Stimulated activated CD8-positive, alpha-beta memory T cell treated with anti-CD3 and anti-CD28 coated beads, Interleukin-7, amount 100 ng/mL, for 1 hour (primary cell): ENCODE data around the gene RABL6.
"Not testable (repeated sequence)": the region's sequence is repeated elsewhere in the genome, so short reads cannot be mapped to it uniquely, and the experiment has no call there.

ENCODE experiments used
- DNase-seq, 2 donors: peaks; one replicate each; pipeline ENCODE4 v3.0.0-alpha.2; 2020; ENCODE audit warnings: low read depth in 2 of 2

Gene RABL6

DNA sequence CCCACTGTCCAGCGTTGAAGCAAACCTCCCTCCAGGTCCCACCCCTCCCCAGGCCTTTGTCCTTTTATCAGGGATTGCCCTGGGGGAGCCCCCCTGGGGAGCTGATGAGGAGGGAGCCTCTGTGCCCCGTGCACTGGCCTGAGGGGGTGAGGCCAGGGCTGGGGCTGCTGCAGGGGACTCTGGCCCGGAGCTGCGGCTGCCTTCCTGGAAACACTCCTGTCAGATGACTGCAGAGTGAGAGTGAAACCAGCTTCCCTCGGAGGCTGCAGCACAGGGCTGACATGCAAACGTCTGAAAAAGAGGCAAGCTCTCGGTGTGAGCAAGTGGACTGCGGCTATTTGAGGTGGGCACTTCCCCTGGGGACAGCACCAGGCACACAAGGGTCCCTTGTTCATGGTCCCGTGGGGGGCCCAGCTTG, 74.0 kb downstream of the RABL6 start:
- no peak for DNase-seq

DNA sequence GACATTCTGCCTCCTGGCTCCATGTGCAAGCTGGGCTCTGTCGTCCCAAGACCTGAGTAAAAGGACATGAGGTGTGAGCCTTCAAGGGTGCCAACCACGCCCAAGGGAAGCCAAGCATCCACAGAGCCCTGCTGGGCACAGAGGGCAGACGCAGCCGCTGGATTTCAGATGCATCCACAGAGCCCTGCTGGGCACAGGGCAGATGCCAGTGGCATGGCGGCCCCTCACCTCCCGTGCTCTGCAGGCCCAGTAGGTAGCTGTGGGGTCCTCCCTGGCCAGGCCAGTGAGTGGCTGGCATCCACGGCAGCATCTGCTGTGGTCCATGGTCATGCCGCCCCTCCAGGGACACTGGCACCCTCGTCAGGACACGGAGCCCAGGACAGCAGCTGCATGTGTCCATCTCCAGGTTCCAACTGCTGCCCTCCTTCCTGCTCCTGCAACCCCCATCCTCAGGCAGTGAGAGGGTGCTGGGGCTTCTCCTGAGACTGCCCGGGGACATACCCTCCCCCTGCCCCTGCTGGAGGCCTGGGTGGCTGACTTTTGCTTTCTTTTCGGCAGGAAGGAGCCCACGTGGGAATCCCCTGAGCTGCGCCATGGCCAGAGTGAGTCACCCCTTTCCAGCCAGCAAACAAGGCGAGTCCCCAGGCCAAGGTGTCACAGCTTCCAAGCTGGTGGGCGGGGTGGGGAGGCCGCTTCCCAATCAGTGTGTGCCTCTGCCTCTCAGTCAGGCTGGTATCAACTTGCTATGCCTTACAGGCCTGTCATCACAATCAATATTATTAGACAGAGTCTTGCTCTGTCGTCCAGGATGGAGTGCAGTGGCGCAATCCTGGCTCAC, 74.6 kb downstream of the RABL6 start:
- peak; percentile 71 to 80 for DNase-seq

DNA sequence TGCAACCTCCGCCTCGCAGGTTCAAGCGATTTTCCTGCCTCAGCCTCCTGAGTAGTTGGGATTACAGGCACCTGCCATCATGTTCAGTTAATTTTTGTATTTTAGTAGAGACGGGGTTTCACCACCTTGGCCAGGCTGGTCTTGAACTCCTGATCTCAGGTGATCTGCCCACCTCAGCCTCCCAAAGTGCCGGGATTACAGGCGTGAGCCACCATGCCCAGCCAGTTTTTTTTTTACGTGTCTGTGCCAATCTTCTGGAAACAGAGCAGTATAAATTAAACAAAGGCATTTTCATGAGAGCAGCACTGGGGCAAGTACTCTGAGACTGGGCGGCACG, 75.2 kb downstream of the RABL6 start:
- DNase-seq = not testable (repeated sequence)

DNA sequence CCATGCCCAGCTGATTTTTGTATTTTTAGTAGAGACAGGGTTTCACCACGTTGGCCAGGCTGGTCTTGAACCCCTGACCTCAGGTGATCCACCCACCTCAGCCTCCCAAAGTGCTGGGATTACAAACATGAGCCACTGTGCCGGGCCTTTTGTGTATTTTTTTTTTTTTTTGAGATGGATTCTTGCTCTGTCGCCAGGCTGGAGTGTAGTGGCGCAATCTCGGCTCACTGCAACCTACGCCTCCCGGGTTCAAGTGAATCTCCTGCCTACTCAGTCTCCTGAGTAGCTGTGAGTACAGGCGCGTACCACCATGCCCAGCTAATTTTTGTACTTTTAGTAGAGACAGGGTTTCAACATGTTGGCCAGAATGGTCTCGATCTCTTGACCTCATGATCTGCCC, 75.9 kb downstream of the RABL6 start:
- not testable (repeated sequence) for DNase-seq

DNA sequence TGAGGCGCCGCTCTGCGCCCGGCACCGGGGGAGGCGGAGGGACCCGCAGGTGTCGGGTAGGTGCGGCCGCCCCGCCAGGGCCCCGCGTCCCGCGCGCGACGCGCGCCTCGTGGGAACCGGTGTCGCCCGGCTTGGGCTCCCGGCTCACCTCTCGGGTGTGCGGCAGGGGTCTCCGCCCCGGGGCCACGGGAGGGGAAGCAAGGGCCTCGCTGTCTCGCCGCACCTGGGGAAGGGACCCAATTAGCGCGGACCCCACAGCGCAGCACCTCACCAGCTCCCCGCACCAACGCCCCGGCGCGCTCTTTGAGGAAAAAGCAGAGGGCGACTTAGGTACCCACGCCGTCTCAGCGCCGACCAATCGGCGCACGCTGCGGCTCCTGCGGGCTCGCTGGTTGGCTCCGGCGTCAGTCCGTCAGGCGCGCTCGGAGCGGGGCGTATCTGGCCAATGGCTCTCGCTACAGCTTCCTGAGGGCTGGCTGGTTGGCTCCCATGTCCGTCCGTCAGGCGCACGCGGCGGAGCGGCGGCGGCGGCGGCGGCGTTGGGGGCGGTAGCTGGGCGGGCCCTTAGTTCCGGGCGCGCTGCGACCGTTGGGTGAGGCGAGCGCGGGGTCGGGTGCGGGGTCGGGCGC, 78.3 kb downstream of the RABL6 start, which contains the start of gene TRAF2:
Gene TRAF2, plus strand, starts transcription at position 567 of the 629 bp plus-strand sequence. CDS start 12,225 bp downstream, outside the sequence.
- peak; percentile 94 to 95 for DNase-seq

DNA sequence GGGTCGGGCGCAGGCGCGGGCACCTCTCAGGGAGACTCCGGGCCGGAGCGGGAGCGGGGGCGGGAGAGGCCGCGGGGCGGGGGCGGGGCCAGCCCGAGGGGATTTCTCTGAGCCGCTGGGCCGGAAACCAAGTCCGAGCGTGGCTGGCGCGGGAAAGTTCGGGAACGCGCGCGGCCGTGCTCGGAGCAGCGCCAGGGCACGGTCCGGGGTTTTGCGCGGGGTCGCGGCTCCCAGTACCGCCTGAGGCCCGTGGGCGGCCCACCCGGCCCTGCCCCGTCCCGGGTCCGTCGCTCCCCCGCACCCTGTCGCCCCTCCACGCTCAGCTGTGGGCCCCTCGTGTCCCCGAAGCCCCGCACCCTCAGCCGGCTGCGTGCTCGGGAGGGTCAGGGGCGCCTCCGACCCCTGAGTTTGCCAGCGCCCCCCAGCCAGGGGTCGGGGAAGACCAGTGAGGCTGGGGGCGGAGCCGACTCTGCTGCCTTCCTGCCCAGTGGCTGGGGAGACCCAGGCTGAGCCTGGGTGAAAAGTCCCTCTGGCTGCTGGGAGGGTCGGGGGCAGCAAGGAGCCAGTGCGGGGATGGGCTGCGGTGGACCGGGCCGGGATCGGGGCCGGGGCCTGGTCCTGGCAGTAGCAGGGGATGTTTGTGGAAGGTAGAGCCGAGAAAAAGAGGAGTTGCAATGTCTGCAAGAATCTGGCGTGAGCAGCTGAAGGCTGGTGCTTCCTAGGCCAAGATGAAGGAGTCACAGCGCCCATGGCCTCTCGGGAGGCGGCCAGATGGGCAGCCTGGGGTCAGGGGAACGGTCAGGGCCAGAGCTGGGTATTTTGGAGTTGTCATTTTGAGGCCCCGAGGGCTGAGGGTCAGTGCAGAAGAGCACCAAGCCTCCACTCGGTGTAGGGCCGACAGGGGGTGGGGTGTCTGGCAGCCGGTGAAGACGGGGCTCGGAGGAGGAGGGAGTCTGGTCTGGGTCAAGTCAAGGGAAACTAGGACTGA, 79.2 kb downstream of the RABL6 start:
- DNase-seq = no peak

DNA sequence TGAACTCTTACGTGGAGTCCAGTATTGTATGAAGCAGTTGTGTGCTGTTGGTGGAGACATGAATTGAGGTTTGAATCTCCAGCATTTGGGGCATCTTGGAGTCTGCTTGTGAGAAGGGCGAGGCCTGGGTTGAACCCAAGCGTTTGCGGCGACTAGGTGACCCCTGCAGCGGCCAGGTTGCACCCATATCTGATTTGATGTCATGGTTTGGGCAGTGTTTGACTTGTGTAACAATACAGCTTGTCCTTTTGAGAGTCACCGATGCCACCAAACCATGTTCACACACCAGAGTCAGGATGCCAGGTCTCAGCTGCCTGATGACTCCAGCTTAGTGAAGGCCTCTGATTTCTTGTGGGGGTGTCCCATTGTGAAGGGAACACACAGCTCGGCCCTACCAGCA, 80.7 kb downstream of the RABL6 start:
- DNase-seq = no peak

DNA sequence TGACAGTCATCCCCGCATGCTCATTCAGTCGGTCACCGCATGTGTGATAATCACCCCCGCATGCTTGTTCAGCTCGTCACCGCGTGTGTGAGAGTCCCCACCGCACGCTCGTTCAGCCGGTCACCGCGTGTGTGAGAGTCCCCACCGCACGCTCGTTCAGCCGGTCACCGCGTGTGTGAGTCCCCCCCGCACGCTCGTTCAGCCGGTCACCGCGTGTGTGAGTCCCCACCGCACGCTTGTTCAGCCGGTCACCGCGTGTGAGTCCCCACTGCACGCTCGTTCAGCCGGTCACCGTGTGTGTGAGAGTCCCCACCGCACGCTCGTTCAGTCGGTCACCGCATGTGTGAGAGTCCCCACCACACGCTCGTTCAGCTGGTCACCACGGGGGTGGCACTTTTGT, 82.1 kb downstream of the RABL6 start:
- DNase-seq = no peak

DNA sequence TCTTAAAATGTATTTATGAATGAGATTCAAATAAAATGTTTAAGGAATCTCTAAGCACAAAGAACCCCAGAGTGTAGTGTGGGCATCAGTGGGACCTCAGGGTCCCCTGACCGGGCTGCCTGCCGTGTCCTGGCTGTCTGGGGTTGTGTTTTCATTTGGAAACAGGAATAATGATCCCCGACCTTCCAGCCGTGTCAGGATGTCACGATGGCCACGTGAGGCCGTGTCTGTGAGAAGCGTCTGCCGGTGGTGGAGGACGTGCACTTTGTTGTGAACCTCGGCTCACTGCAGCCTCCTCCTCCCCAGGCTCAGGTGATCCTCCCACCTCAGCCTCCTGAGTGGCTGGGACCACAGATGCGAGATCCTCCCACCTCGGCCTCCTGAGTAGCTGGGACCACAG, 82.9 kb downstream of the RABL6 start:
- no peak for DNase-seq
